CD4-positive, CD25-positive, alpha-beta regulatory T cell (primary cell): ENCODE results near the gene H2BW1. TPM values are rescaled to one million over a fixed set of nuclear protein-coding genes. Genes with fewer than 3 reads are reported as not detected.
"Not testable (repeated sequence)": the region's sequence is repeated elsewhere in the genome, so short reads cannot be mapped to it uniquely, and the experiment has no call there.

Experiments used
- ATAC-seq, 2 donors: fragments of 150-1000 bp; cut with Tn5 transposase; one replicate each; pipeline ENCODE4 v1.10.0; 2021; ENCODE audit warnings: low read depth in 2 of 2, moderate number of reproducible peaks in 2 of 2, moderate library complexity in 1 of 2
- DNase-seq, 3 donors: peaks; one replicate each; pipeline versions ENCODE4 v3.0.0 to v3.0.0-alpha.2; 2012 to 2022; ENCODE audit warnings: mixed read lengths in 1 of 3
- H3K27ac ChIP-seq: one replicate; pipeline ENCODE4 v1.7.0; 2013; ENCODE audit warnings: mild to moderate bottlenecking, low read length; ENCODE audit not compliant: insufficient read depth, poor library complexity, severe bottlenecking
- H3K27me3 ChIP-seq: one replicate; pipeline ENCODE4 v1.7.0; 2013; ENCODE audit warnings: low read length; ENCODE audit not compliant: control insufficient read depth, insufficient read depth
- H3K36me3 ChIP-seq: one replicate; pipeline ENCODE4 v1.7.0; 2013; ENCODE audit warnings: mild to moderate bottlenecking, low read length, moderate library complexity; ENCODE audit not compliant: control insufficient read depth, insufficient read depth
- H3K4me1 ChIP-seq: 2 replicates; pipeline ENCODE4 v1.7.0; 2013; ENCODE audit warnings: mild to moderate bottlenecking, low read length; ENCODE audit not compliant: insufficient read depth, control insufficient read depth, poor library complexity, severe bottlenecking
- H3K4me3 ChIP-seq: one replicate; pipeline ENCODE4 v1.7.0; 2013; ENCODE audit warnings: low read depth, mild to moderate bottlenecking, low read length, moderate library complexity
- H3K9me3 ChIP-seq, 2 experiments: 1 replicate in 1 of 2; 2 replicates in 1 of 2; pipeline ENCODE4 v1.7.0; 2013; ENCODE audit warnings: low read length in 2 of 2, mild to moderate bottlenecking in 1 of 2, moderate library complexity in 1 of 2; ENCODE audit not compliant: control insufficient read depth in 2 of 2
- H3K27ac Mint-ChIP-seq, 3 donors: one replicate each; pipeline ENCODE4 v1.8.0; 2020 to 2022; ENCODE audit warnings: mild to moderate bottlenecking in 3 of 3, mixed read lengths in 3 of 3, moderate library complexity in 2 of 3
- H3K27me3 Mint-ChIP-seq: one replicate; pipeline ENCODE4 v1.8.0; 2022; ENCODE audit warnings: mild to moderate bottlenecking, mixed read lengths
- H3K36me3 Mint-ChIP-seq: one replicate; pipeline ENCODE4 v1.8.0; 2020; ENCODE audit warnings: mixed read lengths
- H3K4me1 Mint-ChIP-seq, 4 donors: one replicate each; pipeline ENCODE4 v1.8.0; 2020 to 2022; ENCODE audit warnings: mixed read lengths in 4 of 4, mild to moderate bottlenecking in 1 of 4
- H3K4me3 Mint-ChIP-seq, 4 donors: one replicate each; pipeline ENCODE4 v1.8.0; 2020 to 2022; ENCODE audit warnings: mild to moderate bottlenecking in 4 of 4, mixed read lengths in 4 of 4, moderate library complexity in 3 of 4
- H3K9me3 Mint-ChIP-seq, 7 donors: one replicate each; pipeline ENCODE4 v1.8.0; 2020 to 2022; ENCODE audit warnings: mixed read lengths in 7 of 7, mild to moderate bottlenecking in 3 of 7, moderate library complexity in 2 of 7
- polyA plus RNA-seq, 4 donors: library from polyadenylated mRNA; unstranded; fragments of 300-500 nt; fragmentation: Illumina TruSeq; gene quantifications; one replicate each; pipeline ENCODE4 v1.2.3, GENCODE V29; 2021
- total RNA-seq: library from RNA; stranded (reverse); gene quantifications from one replicate; pipeline ENCODE4 v1.2.3, GENCODE V29; 2022

The H2BW1 gene, protein sequence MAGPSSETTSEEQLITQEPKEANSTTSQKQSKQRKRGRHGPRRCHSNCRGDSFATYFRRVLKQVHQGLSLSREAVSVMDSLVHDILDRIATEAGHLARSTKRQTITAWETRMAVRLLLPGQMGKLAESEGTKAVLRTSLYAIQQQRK
- total RNA-seq (not detected), polyA plus RNA-seq (not detected)

DNA sequence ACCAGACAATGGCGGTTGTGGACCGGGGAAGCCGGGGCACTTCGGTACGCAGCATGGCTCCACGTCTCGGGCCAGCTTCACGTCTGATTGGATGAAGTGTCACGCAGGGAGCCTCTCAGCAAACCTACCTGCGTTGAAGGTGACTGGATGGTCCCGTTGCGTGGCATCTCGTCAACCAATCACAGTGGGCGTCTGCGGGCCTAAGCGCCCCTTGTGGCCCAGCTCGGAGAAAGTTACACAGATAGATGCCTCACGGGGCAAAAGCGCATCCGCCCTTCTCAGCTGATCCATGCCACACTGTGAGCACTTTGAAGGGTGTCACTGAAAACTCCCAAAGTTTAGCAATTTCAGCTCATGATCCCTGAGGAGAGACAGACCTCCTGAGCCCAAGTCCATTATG lies at the start of gene H2BW1:
Gene H2BW1, minus strand, starts transcription at position 103 of the 400 bp plus-strand sequence. CDS start 132 bp downstream, outside the sequence.
- Histone ChIP-seq H3K27me3 (no peaks in the 10 kb centered on the region), H3K36me3 (no peaks in the 10 kb centered on the region), H3K9me3 (no peaks in the 10 kb centered on the region), H3K4me3 (no peak within 1 kb of the TSS), H3K27ac (no peak within 1 kb of the TSS), H3K4me1 (no peaks in the 10 kb centered on the region)
- no peak within 1 kb of the TSS for H3K27ac Mint-ChIP-seq
- H3K27me3 Mint-ChIP-seq: no peaks in the 10 kb centered on the region
- H3K36me3 Mint-ChIP-seq: no peaks in the 10 kb centered on the region
- no peaks in the 10 kb centered on the region for H3K9me3 Mint-ChIP-seq
- DNase-seq (no peak), ATAC-seq (no peak)
- H3K4me3 Mint-ChIP-seq: peak within 1 kb of the TSS in 1 of 4 donors; percentile 32
- H3K4me1 Mint-ChIP-seq: no peaks in the 10 kb centered on the region

DNA sequence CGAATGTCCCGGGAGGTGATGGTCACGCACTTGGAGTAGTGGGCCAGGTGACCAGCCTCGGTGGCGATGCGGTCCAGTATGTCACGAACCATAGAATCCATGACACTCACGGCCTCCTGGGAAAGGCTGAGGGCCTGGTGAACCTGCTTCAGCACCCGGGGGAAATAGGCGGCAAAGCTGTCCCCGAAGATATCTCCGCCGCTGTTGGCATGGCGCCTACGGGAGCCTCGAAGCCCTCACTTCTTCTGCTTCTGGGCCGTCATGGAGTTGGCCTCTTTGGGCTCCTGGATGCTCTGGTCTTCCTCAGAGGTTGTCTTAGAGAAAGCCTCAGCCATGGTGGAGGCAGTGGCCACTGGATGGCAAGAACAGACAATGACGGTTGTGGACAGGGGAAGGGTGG lies 49.1 kb upstream of the H2BW1 start:
- not testable (repeated sequence) for H3K4me1 ChIP-seq, DNase-seq, H3K9me3 Mint-ChIP-seq, H3K27ac Mint-ChIP-seq, H3K4me3 Mint-ChIP-seq, H3K4me1 Mint-ChIP-seq, H3K27ac ChIP-seq, H3K36me3 Mint-ChIP-seq, H3K4me3 ChIP-seq, H3K27me3 Mint-ChIP-seq, H3K9me3 ChIP-seq, ATAC-seq, H3K27me3 ChIP-seq, H3K36me3 ChIP-seq

DNA sequence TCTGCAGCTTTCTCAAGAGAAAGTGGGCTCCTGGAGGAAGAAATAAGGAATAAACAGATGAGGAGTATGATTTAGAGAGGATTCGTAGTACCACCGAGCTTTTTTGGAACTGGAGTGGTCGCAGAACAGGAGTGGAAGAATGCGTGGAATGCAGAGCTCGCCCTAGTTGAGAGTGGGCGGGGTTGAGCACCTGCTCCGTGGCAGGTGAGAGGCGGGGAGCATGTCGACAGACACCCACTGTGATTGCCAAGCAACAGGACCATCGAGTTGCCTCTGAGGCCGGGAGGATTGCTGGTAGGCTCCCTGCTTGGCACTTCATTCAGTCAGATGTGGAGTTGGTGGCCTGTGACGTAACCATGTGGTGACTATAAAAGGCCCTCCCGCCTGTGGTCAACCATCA lies 41.4 kb upstream of the H2BW1 start:
- H3K27me3 Mint-ChIP-seq, H3K4me1 Mint-ChIP-seq, H3K36me3 ChIP-seq, H3K4me3 ChIP-seq, H3K9me3 ChIP-seq, H3K27ac ChIP-seq, H3K27me3 ChIP-seq, DNase-seq, H3K9me3 Mint-ChIP-seq, H3K27ac Mint-ChIP-seq, ATAC-seq, H3K36me3 Mint-ChIP-seq, H3K4me3 Mint-ChIP-seq, H3K4me1 ChIP-seq: not testable (repeated sequence)

DNA sequence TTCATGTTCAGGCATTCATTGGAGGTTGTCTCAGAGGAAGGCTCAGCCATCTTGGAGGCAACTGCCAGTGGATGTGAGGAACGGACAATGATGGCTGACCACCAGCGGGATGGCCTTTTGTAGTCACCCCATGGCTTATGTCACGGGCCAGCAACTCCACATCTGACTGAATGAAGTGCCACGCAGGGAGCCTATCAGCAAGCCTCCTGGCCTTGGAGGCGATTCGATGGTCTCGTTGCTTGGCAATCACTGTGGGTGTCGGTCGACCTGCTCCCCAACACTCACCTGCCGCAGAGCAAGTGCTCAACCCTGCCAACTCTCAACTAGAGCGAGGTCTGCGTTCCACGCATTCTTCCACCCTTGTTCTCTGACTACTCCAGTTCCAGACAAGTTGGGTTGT lies 33.7 kb upstream of the H2BW1 start:
- H3K36me3 Mint-ChIP-seq: no peaks in the 10 kb centered on the region
- H3K27me3 Mint-ChIP-seq: peaks cover 6% of the 10 kb centered on the region
- peaks cover 0 to 3% (median 0%) of the 10 kb centered on the region in 7 donors for H3K9me3 Mint-ChIP-seq
- Histone ChIP-seq H3K9me3 (no peaks in the 10 kb centered on the region), H3K4me1 (no peaks in the 10 kb centered on the region), H3K36me3 (no peaks in the 10 kb centered on the region), H3K27ac (no peak overlapping the region), H3K4me3 (no peak overlapping the region), H3K27me3 (no peaks in the 10 kb centered on the region)
- no peak overlapping the region for H3K27ac Mint-ChIP-seq
- H3K4me3 Mint-ChIP-seq: no peak overlapping the region
- DNase-seq: no peak
- ATAC-seq: no peak
- no peaks in the 10 kb centered on the region for H3K4me1 Mint-ChIP-seq

GRCh38 chrX:104045642-104046041 lies 32.1 kb upstream of the H2BW1 start:
- Mint-ChIP-seq H3K4me3 (no peak overlapping the region), H3K4me1 (no peaks in the 10 kb centered on the region), H3K36me3 (no peaks in the 10 kb centered on the region), H3K27me3 (peaks cover 6% of the 10 kb centered on the region), H3K9me3 (peaks cover 0 to 3% (median 0%) of the 10 kb centered on the region in 7 donors), H3K27ac (no peak overlapping the region)
- Histone ChIP-seq H3K27me3 (no peaks in the 10 kb centered on the region), H3K4me3 (no peak overlapping the region), H3K4me1 (no peaks in the 10 kb centered on the region), H3K9me3 (no peaks in the 10 kb centered on the region), H3K36me3 (no peaks in the 10 kb centered on the region), H3K27ac (no peak overlapping the region)
- ATAC-seq (no peak), DNase-seq (no peak)

- Mint-ChIP-seq H3K4me1 (no peaks in the 10 kb centered on the region), H3K9me3 (peaks cover 0 to 5% (median 0%) of the 10 kb centered on the region in 7 donors), H3K27me3 (no peaks in the 10 kb centered on the region), H3K4me3 (no peak overlapping the region), H3K27ac (no peak overlapping the region), H3K36me3 (no peaks in the 10 kb centered on the region)
- no peak overlapping the region for H3K4me3 ChIP-seq
- ATAC-seq: no peak
- DNase-seq: no peak
- H3K9me3 ChIP-seq: no peaks in the 10 kb centered on the region
- no peaks in the 10 kb centered on the region for H3K4me1 ChIP-seq
- no peaks in the 10 kb centered on the region for H3K27me3 ChIP-seq
- H3K27ac ChIP-seq: no peak overlapping the region
- no peaks in the 10 kb centered on the region for H3K36me3 ChIP-seq
Observed at GRCh38 chrX:104041003-104041402, 27.5 kb upstream of the H2BW1 start.

GRCh38 chrX:104039689-104040505 lies 26.4 kb upstream of the H2BW1 start, which contains the start of gene H2BW2:
H2BW2 (plus strand) TSS chrX:104039956; CDS start chrX:104039995, 39 bp downstream.
- H3K4me3 Mint-ChIP-seq: no peak within 1 kb of the TSS

DNA sequence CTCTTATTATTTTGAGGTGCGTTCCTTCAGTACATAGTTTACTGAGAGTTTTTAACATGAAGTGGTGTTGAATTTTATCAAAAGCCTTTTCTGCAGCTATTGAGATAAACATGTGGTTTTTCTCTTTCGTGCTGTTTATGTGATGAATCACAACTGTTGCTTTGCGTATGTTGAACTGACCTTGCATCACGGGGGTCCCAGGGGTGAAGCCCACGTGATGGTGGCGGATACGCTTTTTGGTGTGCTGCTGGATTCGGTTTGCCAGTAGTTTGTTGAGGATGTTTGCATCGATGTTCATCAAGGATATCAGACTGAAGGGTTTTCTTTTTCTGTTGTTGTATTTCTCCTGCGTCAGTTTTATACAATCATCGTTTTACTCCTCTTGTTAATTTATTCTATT lies 4.6 kb upstream of the H2BW1 start:
- no peak for ATAC-seq
- no peak overlapping the region for H3K4me3 Mint-ChIP-seq

More at GRCh38 chrX:104039689-104040505, 26.4 kb upstream of the H2BW1 start, which contains the start of gene H2BW2:
- H3K36me3 ChIP-seq: no peaks in the 10 kb centered on the region
- Mint-ChIP-seq H3K9me3 (peaks cover 0 to 5% (median 0%) of the 10 kb centered on the region in 7 donors), H3K4me1 (no peaks in the 10 kb centered on the region), H3K36me3 (no peaks in the 10 kb centered on the region), H3K27me3 (no peaks in the 10 kb centered on the region), H3K27ac (no peak within 1 kb of the TSS)
- no peaks in the 10 kb centered on the region for H3K4me1 ChIP-seq
- no peak for ATAC-seq
- DNase-seq: no peak
- H3K4me3 ChIP-seq: no peak within 1 kb of the TSS
- H3K27ac ChIP-seq: no peak within 1 kb of the TSS
- no peaks in the 10 kb centered on the region for H3K27me3 ChIP-seq
- H3K9me3 ChIP-seq: no peaks in the 10 kb centered on the region

More for the DNA sequence above, 4.6 kb upstream of the H2BW1 start:
- Mint-ChIP-seq H3K27ac (no peak overlapping the region), H3K36me3 (no peaks in the 10 kb centered on the region), H3K4me1 (no peaks in the 10 kb centered on the region), H3K27me3 (no peaks in the 10 kb centered on the region), H3K9me3 (no peaks in the 10 kb centered on the region)
- H3K9me3 ChIP-seq: no peaks in the 10 kb centered on the region
- H3K36me3 ChIP-seq: no peaks in the 10 kb centered on the region
- H3K4me3 ChIP-seq: no peak overlapping the region
- H3K27ac ChIP-seq: no peak overlapping the region
- H3K27me3 ChIP-seq: no peaks in the 10 kb centered on the region
- no peaks in the 10 kb centered on the region for H3K4me1 ChIP-seq
- no peak for DNase-seq
